K562 (cell line): ENCODE results near the gene GALT. TPM values are rescaled to one million over a fixed set of nuclear protein-coding genes. Genes with fewer than 3 reads are reported as not detected.

Experiments
- ATF3 ChIP-seq, 2 experiments: fragments of 450-650 bp in 1 of 2; sonication (generic) in 1 of 2; formaldehyde crosslinking in 1 of 2; IDR thresholded peaks in 1 of 2; conservative IDR thresholded peaks in 1 of 2; 2 replicates each; pipeline versions ENCODE4 v1.6.1 to v1.8.1; 2016 to 2023; ENCODE audit warnings: mild to moderate bottlenecking in 2 of 2, moderate library complexity in 2 of 2, inconsistent platforms in 1 of 2, missing genetic modification reagents in 1 of 2
- BCLAF1 ChIP-seq, 2 experiments: fragments of 450-650 bp in 1 of 2; IDR thresholded peaks; 2 replicates each; pipeline ENCODE4 v1.6.1; 2011 to 2017; ENCODE audit warnings: low read depth in 2 of 2, antibody characterized with exemption in 1 of 2, borderline replicate concordance in 1 of 2, low read length in 1 of 2, mild to moderate bottlenecking in 1 of 2, mixed read lengths in 1 of 2; ENCODE audit not compliant: control insufficient read depth in 1 of 2
- BCOR ChIP-seq: fragments of 450-650 bp; IDR thresholded peaks from 2 replicates; pipeline ENCODE4 v1.6.1; 2016
- ETS2 ChIP-seq: IDR thresholded peaks from 2 replicates; pipeline ENCODE4 v1.6.1; 2016; ENCODE audit warnings: borderline replicate concordance, missing genetic modification characterization, mild to moderate bottlenecking, moderate library complexity, missing compliant biosample characterization; ENCODE audit not compliant: poor library complexity, severe bottlenecking
- JUNB ChIP-seq: fragments of 450-650 bp; formaldehyde crosslinking; conservative IDR thresholded peaks from 2 replicates; pipeline ENCODE4 v1.4.0; 2020; ENCODE audit warnings: mild to moderate bottlenecking
- MAX ChIP-seq: sonication (generic); formaldehyde crosslinking; IDR thresholded peaks from 2 replicates; pipeline ENCODE4 v1.9.0; 2022; ENCODE audit warnings: mild to moderate bottlenecking, missing genetic modification reagents
- MCM3 ChIP-seq: fragments of 450-650 bp; IDR thresholded peaks from 2 replicates; pipeline ENCODE4 v1.6.1; 2016
- MEF2A ChIP-seq: IDR thresholded peaks from 2 replicates; pipeline ENCODE4 v1.6.1; 2011; ENCODE audit warnings: low read depth, mild to moderate bottlenecking, low read length, moderate library complexity; ENCODE audit not compliant: control insufficient read depth
- NCOA4 ChIP-seq: fragments of 450-650 bp; IDR thresholded peaks from 2 replicates; pipeline ENCODE4 v1.6.1; 2018; ENCODE audit warnings: mild to moderate bottlenecking; ENCODE audit not compliant: partially characterized antibody
- NCOR1 ChIP-seq: fragments of 450-650 bp; IDR thresholded peaks from 2 replicates; pipeline ENCODE4 v1.6.1; 2016; ENCODE audit warnings: mild to moderate bottlenecking, moderate library complexity
- RFX7 ChIP-seq: fragments of 250-450 bp; sonication (Bioruptor Pico); IDR thresholded peaks from 2 replicates; pipeline ENCODE4 v1.5.1; 2021; ENCODE audit warnings: mild to moderate bottlenecking
- SP1 ChIP-seq: sonication (generic); formaldehyde crosslinking; IDR thresholded peaks from 2 replicates; pipeline ENCODE4 v1.8.1; 2022; ENCODE audit warnings: mild to moderate bottlenecking, missing genetic modification reagents
- ZFP30 ChIP-seq: fragments of 250-450 bp; sonication (Bioruptor Pico); IDR thresholded peaks from 2 replicates; pipeline ENCODE4 v1.8.0; 2022; ENCODE audit warnings: moderate library complexity, mild to moderate bottlenecking, inconsistent platforms, borderline replicate concordance
- ZNF609 ChIP-seq: sonication (generic); formaldehyde crosslinking; IDR thresholded peaks from 2 replicates; pipeline ENCODE4 v1.8.1; 2023; ENCODE audit warnings: missing genetic modification reagents, mild to moderate bottlenecking, borderline replicate concordance
- ZNF764 ChIP-seq: fragments of 250-450 bp; sonication (Bioruptor Pico); IDR thresholded peaks from 2 replicates; pipeline ENCODE4 v1.4.0; 2020; ENCODE audit warnings: low read depth, mild to moderate bottlenecking, moderate library complexity
- polyA plus RNA-seq, 8 experiments: library from polyadenylated mRNA; depleted of rRNA in 4 of 8; stranded (reverse) in 5 of 8; unstranded in 3 of 8; fragments of >200 nt; fragmentation: Nextera tagmentation in 2 of 8; fragmentation: Illumina TruSeq in 1 of 8; extraction: Ambion mirVana in 2 of 8; extraction: Trizol in 1 of 8; gene quantifications; 2 replicates each; pipeline versions ENCODE4 v1.2.1 to v1.2.3, GENCODE V29; 2011 to 2014; ENCODE audit warnings: inconsistent platforms in 1 of 8, missing spikeins in 1 of 8
- total RNA-seq, 7 experiments: library from RNA; depleted of rRNA in 6 of 7; stranded (reverse); fragments of >200 nt in 6 of 7; fragmentation: Illumina TruSeq in 2 of 7; extraction: Trizol in 2 of 7; gene quantifications; 2 replicates each; pipeline versions ENCODE4 v1.2.1 to v1.2.3, GENCODE V29; 2011 to 2021; ENCODE audit warnings: low replicate concordance in 1 of 7

The GALT gene
- total and polyA plus RNA-seq, 9 of the 15 experiments (the other 6 are each of a cell fraction or from before 2014, with no cell fraction given), result 7.3 to 29.2 (median 15.6) TPM

GRCh38 chr9:34637356-34638137 lies 8.9 kb upstream of the GALT start, which contains the start of gene SIGMAR1 (continued):
- TF ChIP-seq ATF3 (IDR thresholded peaks at IDR 0.05) (no peak), ATF3 (CRISPR knock-in tag; conservative IDR thresholded peaks at IDR 0.05) (no peak), ZNF764 (CRISPR knock-in tag) (no peak), MCM3 (no peak), NCOA4 (no peak), ZNF609 (CRISPR knock-in tag) (no peak), SP1 (CRISPR knock-in tag) (0 out of 2 replicates have a peak, but pooled peaks have one; percentile 22), BCLAF1 (IDR thresholded peaks at IDR 0.05; ENCODE audit: borderline replicate concordance in 1 of 2, control insufficient read depth in 1 of 2, low read depth in 2 of 2, low read length in 1 of 2) (0 out of 4 replicates have a peak, but pooled peaks of 1 of the 2 experiments have one; percentile 64), MEF2A (no peak), RFX7 (CRISPR knock-in tag) (no peak), NCOR1 (no peak), BCOR (no peak), MAX (CRISPR knock-in tag) (0 out of 2 replicates have a peak, but pooled peaks have one; percentile 75), ZFP30 (CRISPR knock-in tag) (no peak), JUNB (CRISPR knock-in tag) (no peak), ETS2 (tag) (no peak)
